HepG2 (cell line): Measurements from ENCODE around the gene PHRF1. TPM values are rescaled to one million over a fixed set of nuclear protein-coding genes. Genes with fewer than 3 reads are reported as not detected.

Experiments
- AHR ChIP-seq: IDR thresholded peaks from 2 replicates; pipeline ENCODE4 v1.6.1; 2018; ENCODE audit warnings: missing genetic modification reagents, missing compliant biosample characterization
- ATRX ChIP-seq: sonication (generic); formaldehyde crosslinking; IDR thresholded peaks from 2 replicates; pipeline ENCODE4 v1.4.0; 2020; ENCODE audit warnings: missing genetic modification reagents, borderline replicate concordance
- CSRNP2 ChIP-seq: sonication (generic); formaldehyde crosslinking; conservative IDR thresholded peaks from 2 replicates; pipeline ENCODE4 v1.8.0; 2022; ENCODE audit warnings: low read depth, missing genetic modification reagents
- ETV6 ChIP-seq: sonication (generic); formaldehyde crosslinking; conservative IDR thresholded peaks from 2 replicates; pipeline ENCODE4 v1.4.0; 2020; ENCODE audit warnings: missing genetic modification reagents
- FOXK1 ChIP-seq: sonication (generic); formaldehyde crosslinking; IDR thresholded peaks from 2 replicates; pipeline ENCODE4 v1.4.0; 2020; ENCODE audit warnings: low read depth, missing genetic modification reagents, borderline replicate concordance
- HMGA1 ChIP-seq: sonication (generic); formaldehyde crosslinking; conservative IDR thresholded peaks from 2 replicates; pipeline ENCODE4 v1.4.0; 2020; ENCODE audit warnings: missing genetic modification reagents
- HNF4G ChIP-seq, 2 experiments: sonication (generic) in 1 of 2; formaldehyde crosslinking in 1 of 2; IDR thresholded peaks; 2 replicates each; pipeline versions ENCODE4 v1.4.0 to v1.6.1; 2011 to 2020; ENCODE audit warnings: borderline replicate concordance in 2 of 2, low read depth in 2 of 2, mild to moderate bottlenecking in 2 of 2, low read length in 1 of 2, missing genetic modification reagents in 1 of 2, moderate library complexity in 1 of 2
- IKZF5 ChIP-seq: IDR thresholded peaks from 2 replicates; pipeline ENCODE4 v1.6.1; 2018; ENCODE audit warnings: missing genetic modification reagents, mild to moderate bottlenecking, missing compliant biosample characterization
- KDM2A ChIP-seq: sonication (generic); formaldehyde crosslinking; IDR thresholded peaks from 2 replicates; pipeline ENCODE4 v1.4.0; 2020; ENCODE audit warnings: low read depth, missing genetic modification reagents, borderline replicate concordance
- KLF13 ChIP-seq: sonication (generic); formaldehyde crosslinking; IDR thresholded peaks from 2 replicates; pipeline ENCODE4 v1.4.0; 2020; ENCODE audit warnings: mild to moderate bottlenecking, missing genetic modification reagents
- MTF1 ChIP-seq: sonication (generic); formaldehyde crosslinking; IDR thresholded peaks from 2 replicates; pipeline ENCODE4 v1.5.0; 2020; ENCODE audit warnings: missing genetic modification reagents
- NFE2L2 ChIP-seq: fragments of 150-350 bp; IDR thresholded peaks from 2 replicates; pipeline ENCODE4 v1.6.1; 2014; ENCODE audit warnings: low read length
- PCBP2 ChIP-seq: fragments of 200-400 bp; formaldehyde crosslinking; optimal IDR thresholded peaks from 2 replicates; pipeline ENCODE3; 2018; ENCODE audit warnings: low read length, low read depth; ENCODE audit not compliant: poor library complexity, severe bottlenecking
- POGZ ChIP-seq: sonication (generic); formaldehyde crosslinking; IDR thresholded peaks from 2 replicates; pipeline ENCODE4 v1.4.0; 2020; ENCODE audit warnings: mild to moderate bottlenecking, missing genetic modification reagents
- ZKSCAN8 ChIP-seq: IDR thresholded peaks from 2 replicates; pipeline ENCODE4 v1.6.1; 2016; ENCODE audit warnings: borderline replicate concordance, missing genetic modification reagents, missing compliant biosample characterization
- ZNF563 ChIP-seq: sonication (generic); formaldehyde crosslinking; IDR thresholded peaks from 2 replicates; pipeline ENCODE4 v1.8.0; 2022; ENCODE audit warnings: mild to moderate bottlenecking, moderate library complexity, missing genetic modification reagents
- ZNF629 ChIP-seq: sonication (generic); formaldehyde crosslinking; conservative IDR thresholded peaks from 2 replicates; pipeline ENCODE4 v1.5.0; 2020; ENCODE audit warnings: missing genetic modification reagents
- ZNF839 ChIP-seq: sonication (generic); formaldehyde crosslinking; IDR thresholded peaks from 2 replicates; pipeline ENCODE4 v1.4.0; 2020; ENCODE audit warnings: missing genetic modification reagents, mild to moderate bottlenecking, borderline replicate concordance
- ZSCAN20 ChIP-seq: sonication (generic); formaldehyde crosslinking; IDR thresholded peaks from 2 replicates; pipeline ENCODE4 v1.4.0; 2020; ENCODE audit warnings: missing genetic modification reagents, mild to moderate bottlenecking, borderline replicate concordance
- polyA plus RNA-seq, 8 experiments: library from polyadenylated mRNA; depleted of rRNA in 3 of 8; stranded (reverse) in 7 of 8; unstranded in 1 of 8; fragments of >200 nt; fragmentation: Illumina TruSeq in 4 of 8; extraction: Trizol in 4 of 8; gene quantifications; 2 replicates each; pipeline versions ENCODE4 v1.2.1 to v1.2.3, GENCODE V29; 2011 to 2016; ENCODE audit warnings: low read depth in 4 of 8, missing spikeins in 1 of 8, mixed read lengths in 1 of 8; ENCODE audit not compliant: insufficient read depth in 1 of 8
- total RNA-seq, 5 experiments: library from RNA; depleted of rRNA; stranded (reverse); fragments of >200 nt; fragmentation: Illumina TruSeq; extraction: Trizol; gene quantifications; 2 replicates each; pipeline ENCODE4 v1.2.3, GENCODE V29; 2016; ENCODE audit warnings: low read depth in 1 of 5
- TF ChIP-seq, protein P1 (sequence below): sonication (generic); formaldehyde crosslinking; IDR thresholded peaks from 2 replicates; pipeline ENCODE4 v1.5.0; 2020; ENCODE audit warnings: missing genetic modification reagents
- TF ChIP-seq, protein P2 (sequence below): sonication (generic); formaldehyde crosslinking; IDR thresholded peaks from 2 replicates; pipeline ENCODE4 v1.8.0; 2022; ENCODE audit warnings: missing genetic modification reagents, mild to moderate bottlenecking, borderline replicate concordance
- TF ChIP-seq, protein P3 (sequence below): sonication (generic); formaldehyde crosslinking; IDR thresholded peaks from 2 replicates; pipeline ENCODE4 v1.5.0; 2020; ENCODE audit warnings: mild to moderate bottlenecking, low read depth, missing genetic modification reagents, borderline replicate concordance

PHRF1 gene
- total and polyA plus RNA-seq, 2 of the 13 experiments (the other 11 are each of a cell fraction or from before 2014, with no cell fraction given) = 8.2 to 16.7 TPM

- TF ChIP-seq, protein P1, sequence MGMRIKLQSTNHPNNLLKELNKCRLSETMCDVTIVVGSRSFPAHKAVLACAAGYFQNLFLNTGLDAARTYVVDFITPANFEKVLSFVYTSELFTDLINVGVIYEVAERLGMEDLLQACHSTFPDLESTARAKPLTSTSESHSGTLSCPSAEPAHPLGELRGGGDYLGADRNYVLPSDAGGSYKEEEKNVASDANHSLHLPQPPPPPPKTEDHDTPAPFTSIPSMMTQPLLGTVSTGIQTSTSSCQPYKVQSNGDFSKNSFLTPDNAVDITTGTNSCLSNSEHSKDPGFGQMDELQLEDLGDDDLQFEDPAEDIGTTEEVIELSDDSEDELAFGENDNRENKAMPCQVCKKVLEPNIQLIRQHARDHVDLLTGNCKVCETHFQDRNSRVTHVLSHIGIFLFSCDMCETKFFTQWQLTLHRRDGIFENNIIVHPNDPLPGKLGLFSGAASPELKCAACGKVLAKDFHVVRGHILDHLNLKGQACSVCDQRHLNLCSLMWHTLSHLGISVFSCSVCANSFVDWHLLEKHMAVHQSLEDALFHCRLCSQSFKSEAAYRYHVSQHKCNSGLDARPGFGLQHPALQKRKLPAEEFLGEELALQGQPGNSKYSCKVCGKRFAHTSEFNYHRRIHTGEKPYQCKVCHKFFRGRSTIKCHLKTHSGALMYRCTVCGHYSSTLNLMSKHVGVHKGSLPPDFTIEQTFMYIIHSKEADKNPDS (CRISPR knock-in tag) = no peak
- TF ChIP-seq HNF4G (IDR thresholded peaks at IDR 0.05; ENCODE audit: borderline replicate concordance, low read depth, low read length) = no peak
- no peak for TF ChIP-seq HNF4G (CRISPR knock-in tag; IDR thresholded peaks at IDR 0.05; ENCODE audit: borderline replicate concordance, low read depth)
- TF ChIP-seq, protein P2, sequence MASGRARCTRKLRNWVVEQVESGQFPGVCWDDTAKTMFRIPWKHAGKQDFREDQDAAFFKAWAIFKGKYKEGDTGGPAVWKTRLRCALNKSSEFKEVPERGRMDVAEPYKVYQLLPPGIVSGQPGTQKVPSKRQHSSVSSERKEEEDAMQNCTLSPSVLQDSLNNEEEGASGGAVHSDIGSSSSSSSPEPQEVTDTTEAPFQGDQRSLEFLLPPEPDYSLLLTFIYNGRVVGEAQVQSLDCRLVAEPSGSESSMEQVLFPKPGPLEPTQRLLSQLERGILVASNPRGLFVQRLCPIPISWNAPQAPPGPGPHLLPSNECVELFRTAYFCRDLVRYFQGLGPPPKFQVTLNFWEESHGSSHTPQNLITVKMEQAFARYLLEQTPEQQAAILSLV (CRISPR knock-in tag) = peak; percentile 28; the same call in 1 of the 2 replicates
- TF ChIP-seq IKZF5 = peak; percentile 66; the same call in 1 of the 2 replicates
- TF ChIP-seq FOXK1 (CRISPR knock-in tag) = no peak
- TF ChIP-seq ZSCAN20 = no peak
- TF ChIP-seq ETV6 (CRISPR knock-in tag) = no peak; the same call in 1 of the 2 replicates
- TF ChIP-seq ZKSCAN8 (CRISPR knock-in tag) = peak; percentile 52; the same call in 1 of the 2 replicates
- TF ChIP-seq NFE2L2 = no peak
- no peak for TF ChIP-seq PCBP2
- TF ChIP-seq POGZ (CRISPR knock-in tag) = no peak
- no peak for TF ChIP-seq KLF13 (CRISPR knock-in tag)
- TF ChIP-seq ZNF563 = peak; percentile 57; the same call in 1 of the 2 replicates
- TF ChIP-seq KDM2A (CRISPR knock-in tag) = peak; percentile 82; the same call in 1 of the 2 replicates
- no peak for TF ChIP-seq HMGA1
- no peak for TF ChIP-seq ZNF839 (CRISPR knock-in tag)
- TF ChIP-seq ZNF629 (CRISPR knock-in tag) = no peak
- TF ChIP-seq CSRNP2 = no peak
- no peak for TF ChIP-seq AHR (CRISPR knock-in tag)
- TF ChIP-seq ATRX (CRISPR knock-in tag) = no peak
- TF ChIP-seq MTF1 (CRISPR knock-in tag) = no peak
- TF ChIP-seq, protein P3, sequence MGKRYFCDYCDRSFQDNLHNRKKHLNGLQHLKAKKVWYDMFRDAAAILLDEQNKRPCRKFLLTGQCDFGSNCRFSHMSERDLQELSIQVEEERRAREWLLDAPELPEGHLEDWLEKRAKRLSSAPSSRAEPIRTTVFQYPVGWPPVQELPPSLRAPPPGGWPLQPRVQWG (CRISPR knock-in tag) = no peak
Observed at GRCh38 chr11:561148-562003, 14.9 kb upstream of the PHRF1 start (continued).
